Measurements from ENCODE around the gene IL13RA2. TPM values are rescaled to one million over a fixed set of nuclear protein-coding genes. Genes with fewer than 3 reads are reported as not detected.

IL13RA2 gene
- total RNA-seq, 1 donor from 2014 or later = not detected

GRCh38 chrX:114976292-114976691, 41.1 kb downstream of the IL13RA2 start:
- Mint-ChIP-seq H3K9me3 (ENCODE audit: low read depth) (peaks cover 3% of the 10 kb centered on the region), H3K27me3 (no peaks in the 10 kb centered on the region), H3K27ac (no peak overlapping the region), H3K4me3 (ENCODE audit: low read depth) (no peak overlapping the region), H3K36me3 (ENCODE audit: insufficient read depth) (no peaks in the 10 kb centered on the region), H3K4me1 (ENCODE audit: low read depth) (peaks cover 5% of the 10 kb centered on the region)
- DNase-seq (ENCODE audit: low spot score, unreplicated experiment) = no peak
- no peak for TF ChIP-seq CTCF (IDR thresholded peaks at IDR 0.05; ENCODE audit: unreplicated experiment)

GRCh38 chrX:114973013-114973412, 44.4 kb downstream of the IL13RA2 start:
- H3K27ac Mint-ChIP-seq = no peak overlapping the region
- peaks cover 5% of the 10 kb centered on the region for H3K4me1 Mint-ChIP-seq (ENCODE audit: low read depth)
- no peaks in the 10 kb centered on the region for H3K27me3 Mint-ChIP-seq
- no peak for DNase-seq (ENCODE audit: low spot score, unreplicated experiment)
- TF ChIP-seq CTCF (IDR thresholded peaks at IDR 0.05; ENCODE audit: unreplicated experiment) = no peak
- H3K9me3 Mint-ChIP-seq (ENCODE audit: low read depth) = peaks cover 3% of the 10 kb centered on the region
- H3K4me3 Mint-ChIP-seq (ENCODE audit: low read depth) = no peak overlapping the region
- H3K36me3 Mint-ChIP-seq (ENCODE audit: insufficient read depth) = no peaks in the 10 kb centered on the region

GRCh38 chrX:114970806-114971205, 46.6 kb downstream of the IL13RA2 start:
- no peak for TF ChIP-seq CTCF (IDR thresholded peaks at IDR 0.05; ENCODE audit: unreplicated experiment)
- no peak overlapping the region for H3K4me3 Mint-ChIP-seq (ENCODE audit: low read depth)
- no peak overlapping the region for H3K27ac Mint-ChIP-seq
- H3K9me3 Mint-ChIP-seq (ENCODE audit: low read depth) = no peaks in the 10 kb centered on the region
- DNase-seq (ENCODE audit: low spot score, unreplicated experiment) = no peak
- peaks cover 4% of the 10 kb centered on the region for H3K4me1 Mint-ChIP-seq (ENCODE audit: low read depth)
- H3K36me3 Mint-ChIP-seq (ENCODE audit: insufficient read depth) = no peaks in the 10 kb centered on the region
- H3K27me3 Mint-ChIP-seq = no peaks in the 10 kb centered on the region

GRCh38 chrX:114964374-114964773, 53.0 kb downstream of the IL13RA2 start:
- H3K9me3 Mint-ChIP-seq (ENCODE audit: low read depth) = no peaks in the 10 kb centered on the region
- DNase-seq (ENCODE audit: low spot score, unreplicated experiment) = no peak
- no peak overlapping the region for H3K4me3 Mint-ChIP-seq (ENCODE audit: low read depth)
- H3K27me3 Mint-ChIP-seq = no peaks in the 10 kb centered on the region
- H3K36me3 Mint-ChIP-seq (ENCODE audit: insufficient read depth) = no peaks in the 10 kb centered on the region
- no peak for TF ChIP-seq CTCF (IDR thresholded peaks at IDR 0.05; ENCODE audit: unreplicated experiment)
- peaks cover 3% of the 10 kb centered on the region for H3K4me1 Mint-ChIP-seq (ENCODE audit: low read depth)
- H3K27ac Mint-ChIP-seq = no peak overlapping the region

- peaks cover 3% of the 10 kb centered on the region for H3K4me1 Mint-ChIP-seq (ENCODE audit: low read depth)
- no peak for DNase-seq (ENCODE audit: low spot score, unreplicated experiment)
- TF ChIP-seq CTCF (IDR thresholded peaks at IDR 0.05; ENCODE audit: unreplicated experiment) = no peak
- no peak overlapping the region for H3K27ac Mint-ChIP-seq
- H3K27me3 Mint-ChIP-seq = no peaks in the 10 kb centered on the region
- no peaks in the 10 kb centered on the region for H3K9me3 Mint-ChIP-seq (ENCODE audit: low read depth)
- H3K4me3 Mint-ChIP-seq (ENCODE audit: low read depth) = no peak overlapping the region
- no peaks in the 10 kb centered on the region for H3K36me3 Mint-ChIP-seq (ENCODE audit: insufficient read depth)
These were observed 55.2 kb downstream of the IL13RA2 start for GRCh38 chrX:114962209-114962608.

Data from progenitor cell of endocrine pancreas (in vitro differentiated cells).